H1 (cell line): ENCODE data around the gene MESD. TPM values are rescaled to one million over a fixed set of nuclear protein-coding genes. Genes with fewer than 3 reads are reported as not detected.

Experiments
- CTCF ChIA-PET: fragments of 300-600 bp; sonication (Branson Sonifier 250); formaldehyde crosslinking; loops from one replicate; lab custom pipeline; 2021; ENCODE audit not compliant: partially characterized antibody; lab: Charles Lee
- POLR2A ChIA-PET: fragments of 300-600 bp; sonication (Branson Sonifier 250); formaldehyde crosslinking; loops from one replicate; lab custom pipeline; 2021; ENCODE audit warnings: inconsistent platforms; ENCODE audit not compliant: partially characterized antibody; lab: Charles Lee
- DNase-seq, 2 experiments: peaks; one replicate each; pipeline versions ENCODE4 v3.0.0 to v3.0.0-alpha.2; 2010 to 2022; ENCODE audit warnings: low spot score in 2 of 2, low read depth in 1 of 2, mixed read lengths in 1 of 2
- FAIRE-seq: peaks from 2 replicates; lab custom pipeline; 2011; peaks lifted over from hg19 to GRCh38; lab: Jason Lieb, UNC
- H2AFZ ChIP-seq: 2 replicates; pipeline ENCODE4 v1.8.1; 2012; ENCODE audit warnings: low read length, inconsistent platforms
- H2AK5ac ChIP-seq: 2 replicates; pipeline ENCODE4 v1.6.1; 2013; ENCODE audit warnings: low read depth, low read length
- H2BK120ac ChIP-seq: replicated peaks from 2 replicates; pipeline ENCODE3; 2013; ENCODE audit warnings: low read depth, low read length, inconsistent platforms
- H2BK12ac ChIP-seq: 2 replicates; pipeline ENCODE4 v1.6.1; 2013; ENCODE audit warnings: low read depth, low read length
- H2BK15ac ChIP-seq: 2 replicates; pipeline ENCODE4 v1.6.1; 2013; ENCODE audit warnings: low read length
- H2BK20ac ChIP-seq: 2 replicates; pipeline ENCODE4 v1.6.1; 2013; ENCODE audit warnings: low read length
- H2BK5ac ChIP-seq: 2 replicates; pipeline ENCODE4 v1.6.1; 2013; ENCODE audit warnings: low read depth, low read length
- H3K14ac ChIP-seq: 2 replicates; pipeline ENCODE4 v1.6.1; 2013; ENCODE audit warnings: inconsistent platforms; ENCODE audit not compliant: insufficient read length
- H3K18ac ChIP-seq: 2 replicates; pipeline ENCODE4 v1.6.1; 2013; ENCODE audit warnings: low read length; ENCODE audit errors: extremely low read depth
- H3K23ac ChIP-seq: 2 replicates; pipeline ENCODE4 v1.6.1; 2013; ENCODE audit warnings: inconsistent platforms; ENCODE audit not compliant: insufficient read length
- H3K23me2 ChIP-seq: 2 replicates; pipeline ENCODE4 v1.6.1; 2013; ENCODE audit warnings: low read depth, low read length
- H3K27ac ChIP-seq: 2 replicates; pipeline ENCODE4 v1.6.1; 2011; ENCODE audit warnings: low read depth, low read length, inconsistent platforms
- H3K27me3 ChIP-seq, 4 experiments: replicated peaks in 1 of 4; 1 replicate in 1 of 4; 2 replicates in 3 of 4; pipeline versions ENCODE4 v1.6.1 to v1.8.1; 2011 to 2013; ENCODE audit warnings: low read length in 3 of 4, mild to moderate bottlenecking in 3 of 4, inconsistent platforms in 2 of 4, mixed read lengths in 2 of 4, moderate library complexity in 1 of 4; ENCODE audit not compliant: control insufficient read depth in 3 of 4, insufficient read depth in 3 of 4; ENCODE audit errors: extremely low read depth in 1 of 4
- H3K36me3 ChIP-seq, 4 experiments: 2 replicates each; pipeline versions ENCODE4 v1.6.1 to v1.8.1; 2011 to 2013; ENCODE audit warnings: mild to moderate bottlenecking in 4 of 4, low read length in 3 of 4, moderate library complexity in 2 of 4, control low read depth in 1 of 4, inconsistent platforms in 1 of 4; ENCODE audit not compliant: insufficient read depth in 4 of 4, control insufficient read depth in 2 of 4
- H3K4ac ChIP-seq: replicated peaks from 2 replicates; pipeline ENCODE3; 2013; ENCODE audit warnings: low read length, low read depth, mixed read lengths, inconsistent platforms; ENCODE audit not compliant: insufficient read length
- H3K4me1 ChIP-seq, 4 experiments: replicated peaks in 1 of 4; 1 replicate in 1 of 4; 2 replicates in 3 of 4; pipeline versions ENCODE4 v1.6.1 to v1.8.1; 2011 to 2013; ENCODE audit warnings: low read length in 3 of 4, inconsistent platforms in 2 of 4, mixed read lengths in 1 of 4; ENCODE audit not compliant: insufficient read depth in 4 of 4, control insufficient read depth in 3 of 4
- H3K4me2 ChIP-seq, 2 experiments: 2 replicates each; pipeline versions ENCODE4 v1.6.1 to v1.8.1; 2011 to 2013; ENCODE audit warnings: low read depth in 2 of 2, low read length in 2 of 2, control low read depth in 1 of 2, inconsistent platforms in 1 of 2, mild to moderate bottlenecking in 1 of 2; ENCODE audit not compliant: insufficient read depth in 1 of 2
- H3K4me3 ChIP-seq, 4 experiments: fragments of 200-600, 300-600 bp in 1 of 4; sonication (generic), shearing (Covaris generic), sonication (Bioruptor Twin) in 1 of 4; 2 replicates each; pipeline versions ENCODE4 v1.5.1 to v1.8.1; 2011 to 2016; ENCODE audit warnings: low read length in 4 of 4, low read depth in 3 of 4, control low read depth in 2 of 4, inconsistent platforms in 2 of 4, mild to moderate bottlenecking in 2 of 4, mixed read lengths in 1 of 4, moderate library complexity in 1 of 4; ENCODE audit not compliant: insufficient read depth in 2 of 4; ENCODE audit errors: extremely low read depth in 1 of 4
- H3K56ac ChIP-seq: replicated peaks from 2 replicates; pipeline ENCODE3; 2013; ENCODE audit warnings: low read depth, mild to moderate bottlenecking, mixed read lengths, low read length, inconsistent platforms; ENCODE audit not compliant: insufficient read length
- H3K79me1 ChIP-seq: 2 replicates; pipeline ENCODE4 v1.6.1; 2013; ENCODE audit warnings: low read depth, low read length, control low read depth
- H3K79me2 ChIP-seq, 2 experiments: 2 replicates each; pipeline versions ENCODE4 v1.6.1 to v1.8.1; 2012 to 2013; ENCODE audit warnings: low read length in 2 of 2, mild to moderate bottlenecking in 2 of 2, inconsistent platforms in 1 of 2; ENCODE audit not compliant: insufficient read depth in 2 of 2, control insufficient read depth in 1 of 2
- H3K9ac ChIP-seq, 4 experiments: replicated peaks in 1 of 4; 1 replicate in 1 of 4; 2 replicates in 3 of 4; pipeline versions ENCODE4 v1.6.1 to v1.8.1; 2011 to 2013; ENCODE audit warnings: low read depth in 3 of 4, low read length in 3 of 4, control low read depth in 2 of 4, mild to moderate bottlenecking in 2 of 4, moderate library complexity in 2 of 4, inconsistent platforms in 1 of 4; ENCODE audit errors: extremely low read depth in 1 of 4
- H3K9me3 ChIP-seq, 2 experiments: 2 replicates each; pipeline versions ENCODE4 v1.6.1 to v1.8.1; 2012 to 2013; ENCODE audit warnings: mild to moderate bottlenecking in 2 of 2, moderate library complexity in 2 of 2, control low read depth in 1 of 2, inconsistent platforms in 1 of 2, low read depth in 1 of 2, low read length in 1 of 2, mixed read lengths in 1 of 2; ENCODE audit not compliant: insufficient read depth in 2 of 2
- H4K20me1 ChIP-seq, 2 experiments: replicated peaks in 1 of 2; 2 replicates each; pipeline versions ENCODE3 to v1.8.1; 2011 to 2013; ENCODE audit warnings: inconsistent platforms in 2 of 2, low read length in 2 of 2, mild to moderate bottlenecking in 1 of 2; ENCODE audit not compliant: insufficient read depth in 2 of 2, control insufficient read depth in 1 of 2
- H4K5ac ChIP-seq: 2 replicates; pipeline ENCODE4 v1.6.1; 2013; ENCODE audit warnings: low read length, low read depth, mixed read lengths, inconsistent platforms; ENCODE audit not compliant: insufficient read length
- H4K8ac ChIP-seq: 2 replicates; pipeline ENCODE4 v1.8.0; 2013; ENCODE audit warnings: mild to moderate bottlenecking, moderate library complexity, low read length, inconsistent platforms; ENCODE audit not compliant: insufficient read depth; ENCODE audit errors: extremely low read depth
- H4K91ac ChIP-seq: replicated peaks from 2 replicates; pipeline ENCODE3; 2013; ENCODE audit warnings: low read length, mixed read lengths, inconsistent platforms; ENCODE audit not compliant: insufficient read length
- BRCA1 ChIP-seq: IDR thresholded peaks from 2 replicates; pipeline ENCODE4 v1.6.1; 2012; ENCODE audit warnings: low read depth, low read length, improper control_type of control experiment
- CEBPB ChIP-seq: IDR thresholded peaks from 2 replicates; pipeline ENCODE4 v1.6.1; 2012; ENCODE audit warnings: low read depth, low read length
- WGBS, 2 experiments: shearing (Covaris generic) in 1 of 2; methylation state at CpG; one replicate each; pipeline versions ENCODE4 v1.1.6 to v1.1.7; 2013 to 2015; ENCODE audit warnings: low lambda C conversion rate in 2 of 2, mixed read lengths in 2 of 2, inconsistent platforms in 1 of 2, low coverage in 1 of 2, missing lambda C conversion rate in 1 of 2; ENCODE audit not compliant: insufficient replicate concordance in 2 of 2, insufficient coverage in 1 of 2, insufficient read length in 1 of 2; ENCODE audit errors: extremely low coverage in 1 of 2, missing lambda C conversion rate in 1 of 2; 5-methylcytosine and 5-hydroxymethylcytosine counted together
- polyA plus RNA-seq, 7 experiments: library from polyadenylated mRNA; depleted of rRNA in 3 of 7; stranded (reverse) in 5 of 7; unstranded in 2 of 7; fragments of >200 nt in 5 of 7; fragments of 200-250 nt in 2 of 7; gene quantifications; 1 replicate in 5 of 7; 2 replicates in 1 of 7; 4 replicates in 1 of 7; pipeline versions ENCODE4 v1.2.1 to v1.2.3, GENCODE V29; 2011 to 2013; ENCODE audit warnings: missing spikeins in 2 of 7, mixed read lengths in 2 of 7
- total RNA-seq: library from RNA; stranded (reverse); fragmentation: NEBNext Ultra II Directional; extraction: Animal tissue kit (Norgen Biotek cat#: 25700); gene quantifications from 2 replicates; pipeline ENCODE4 v1.2.1, GENCODE V29; 2021

Gene MESD
- total and polyA plus RNA-seq, 2 of the 8 experiments (the other 6 are each of a cell fraction or from before 2014, with no cell fraction given), result 11.0 to 28.3 TPM

- CTCF ChIA-PET, result interaction anchor here (0.6 to 5.3 kb wide), 6 partner anchors 16 to 516 kb away, joined by 3 to 71 read pairs (median 3); no protein-coding TSS in a partner anchor
- no peak overlapping the region for H2BK120ac ChIP-seq
- no peak overlapping the region for H3K4me3 ChIP-seq
- H3K27me3 ChIP-seq, result no peaks in the 10 kb centered on the region
- DNase-seq, result no peak
- no peaks in the 10 kb centered on the region for H3K23me2 ChIP-seq
- no peak overlapping the region for H3K9ac ChIP-seq
- FAIRE-seq, result no peak
- H3K4ac ChIP-seq, result no peak overlapping the region
- 0 out of 2 replicates have a peak overlapping the region, but pooled peaks have one; percentile 18 for H2BK15ac ChIP-seq
- no peak overlapping the region for H3K27ac ChIP-seq
- no peak overlapping the region for H4K8ac ChIP-seq
- H3K4me1 ChIP-seq, result peaks cover 10 to 28% (median 14%) of the 10 kb centered on the region in 4 experiments
- no peak overlapping the region for H2BK12ac ChIP-seq
- H3K36me3 ChIP-seq, result peaks cover 0 to 3% (median 0%) of the 10 kb centered on the region in 4 experiments; a peak in 2 of 8 replicates
- H4K91ac ChIP-seq, result no peak overlapping the region
- no peak overlapping the region for H2AK5ac ChIP-seq
- H3K79me2 ChIP-seq, result peaks cover 0 to 28% of the 10 kb centered on the region in 2 experiments; a peak in 2 of 4 replicates
- H3K79me1 ChIP-seq, result peaks cover 7% of the 10 kb centered on the region
- H3K4me2 ChIP-seq, result no peak overlapping the region
- H2BK5ac ChIP-seq, result no peak overlapping the region; the same call in 1 of the 2 replicates
- H4K20me1 ChIP-seq, result peaks cover 6 to 11% of the 10 kb centered on the region in 2 experiments
- H2AFZ ChIP-seq, result no peak overlapping the region
- WGBS, 2 experiments, result 93% methylated on average over 3 of the region's 3 CpGs; no CpG with 5 or more reads in 1 of the 2 experiments
- POLR2A ChIA-PET, result interaction anchor here (1.4 kb wide), 1 partner anchor 15 kb away, joined by 4 read pairs; no protein-coding TSS in a partner anchor
- H2BK20ac ChIP-seq, result peak overlapping the region; percentile 86; the same call in 1 of the 2 replicates
- no peak overlapping the region for H3K23ac ChIP-seq
- H3K14ac ChIP-seq, result no peak overlapping the region
- H3K18ac ChIP-seq, result no peak overlapping the region
- H4K5ac ChIP-seq, result no peak overlapping the region
- no peaks in the 10 kb centered on the region for H3K9me3 ChIP-seq
- H3K56ac ChIP-seq, result no peak overlapping the region
- no peak for TF ChIP-seq CEBPB
- TF ChIP-seq BRCA1, result no peak
Observed at GRCh38 chr15:80972276-80972675, 17.3 kb downstream of the MESD start.
